Colon (tissue), 2 donors: ENCODE data around the gene SMOC1.

ENCODE experiments used
- FAIRE-seq: peaks from 2 replicates; lab custom pipeline; 2012; peaks lifted over from hg19 to GRCh38; lab: Jason Lieb, UNC
- donor health status: control.
- donor health status: control.

The SMOC1 gene

DNA sequence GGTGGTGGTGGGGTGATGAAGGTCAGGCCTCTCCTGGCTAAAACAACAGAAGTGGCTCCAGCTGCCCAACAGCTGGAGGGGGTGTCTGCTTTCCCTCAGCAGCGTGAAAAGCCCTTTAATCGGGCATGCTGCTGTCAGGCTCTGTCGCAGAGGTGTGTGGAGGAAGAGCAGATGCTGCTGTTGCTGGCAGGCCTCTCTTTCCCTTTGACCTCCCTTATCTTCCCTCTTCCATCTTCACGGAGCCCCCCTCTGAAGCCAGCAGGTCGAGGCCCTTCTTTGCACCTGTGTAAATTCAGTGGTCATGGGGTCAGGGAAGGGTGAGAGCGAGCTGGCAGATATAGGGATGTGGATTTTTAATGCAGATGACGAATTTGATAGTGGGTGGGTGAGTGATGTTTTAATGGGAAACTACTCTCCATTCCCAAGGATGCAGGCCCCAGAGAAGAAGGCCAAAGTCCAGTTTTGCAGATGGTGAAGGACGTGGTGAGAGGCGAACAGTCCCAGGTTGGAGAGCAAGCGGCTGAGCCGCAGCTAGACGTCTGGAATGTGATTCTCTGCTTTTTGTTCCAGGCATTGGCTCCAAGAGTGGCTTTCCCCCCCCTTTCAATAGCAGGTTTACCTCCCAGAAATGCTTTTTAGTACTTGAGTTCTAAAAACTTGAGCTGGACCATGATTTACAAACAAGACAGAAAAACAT is 64.0 kb downstream of the SMOC1 start:
- no peak for FAIRE-seq

DNA sequence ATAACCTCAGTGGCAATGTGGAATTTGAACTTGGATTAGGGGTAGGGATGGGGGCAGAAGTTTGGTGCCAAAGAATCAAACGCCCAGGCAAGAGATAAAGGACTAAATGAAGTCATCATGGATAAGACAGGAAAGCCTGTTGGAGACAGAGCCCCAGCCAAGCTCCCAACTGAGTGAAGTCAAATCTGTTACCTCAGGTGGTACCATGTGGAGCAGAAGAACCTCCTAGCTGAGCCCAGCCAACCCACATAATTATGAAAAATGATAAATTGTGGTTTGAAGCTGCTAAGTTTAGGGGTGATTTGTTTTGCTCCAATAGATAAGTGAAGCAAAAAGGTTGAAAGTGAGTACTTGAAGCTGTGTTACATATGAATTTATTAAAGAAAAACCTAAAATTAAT is 66.1 kb downstream of the SMOC1 start:
- no peak for FAIRE-seq

DNA sequence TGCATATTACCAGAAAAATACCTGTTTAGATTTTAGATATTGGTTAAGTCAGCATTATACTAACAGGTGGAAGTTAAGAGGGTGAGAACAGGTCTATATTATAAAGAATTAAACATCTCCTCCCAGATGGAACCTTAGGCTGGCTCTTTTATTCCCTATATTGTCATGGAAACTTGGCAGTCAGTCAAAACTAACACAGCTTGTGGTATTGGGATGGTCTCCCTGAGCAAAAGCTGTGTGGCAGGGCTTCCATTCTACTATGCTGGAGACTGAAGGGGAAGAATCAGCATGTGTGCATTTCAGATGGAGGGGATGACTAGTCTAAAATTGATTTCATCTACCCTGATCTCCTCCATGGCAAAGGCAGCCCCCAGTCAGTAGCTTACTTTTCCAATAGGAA is 66.7 kb downstream of the SMOC1 start:
- FAIRE-seq: no peak

DNA sequence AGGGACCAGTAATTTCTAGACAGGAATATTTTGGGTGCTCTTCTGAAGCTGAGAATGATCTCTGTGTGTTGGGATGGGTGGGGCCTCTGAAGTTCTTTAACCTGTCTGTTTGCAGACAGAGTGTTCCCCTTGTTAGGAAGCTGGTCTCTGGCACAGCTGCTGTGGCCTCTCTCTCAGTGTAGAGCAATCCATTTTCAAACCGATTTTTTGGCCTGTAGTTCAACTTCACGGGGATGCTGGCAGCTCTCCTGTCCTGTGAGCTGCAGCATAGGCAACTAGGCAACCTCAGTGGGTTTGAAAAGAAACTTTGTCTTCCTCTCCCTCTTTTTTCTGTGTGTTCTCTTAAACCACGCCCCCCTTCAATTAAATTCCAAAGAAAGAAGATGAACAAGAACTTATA is 69.1 kb downstream of the SMOC1 start:
- FAIRE-seq: no peak

DNA sequence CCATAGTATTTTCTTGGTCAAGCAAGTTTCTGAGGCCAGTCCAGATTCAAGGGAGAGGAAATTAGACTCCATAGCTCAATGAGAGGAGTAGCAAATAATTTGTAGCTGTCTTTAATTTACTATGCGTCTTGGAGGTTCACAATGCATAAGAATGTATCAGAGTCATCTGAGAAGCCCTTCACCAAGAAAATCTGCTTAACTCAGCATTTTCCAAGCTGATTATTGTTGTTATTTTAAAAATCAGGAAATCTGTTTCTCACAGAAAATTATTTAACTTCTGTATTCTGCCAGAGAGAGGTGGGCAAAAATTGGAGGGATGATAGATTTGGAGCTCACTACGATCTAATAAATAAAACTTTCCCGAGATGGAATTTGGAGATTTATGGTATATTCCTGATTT is 72.0 kb downstream of the SMOC1 start:
- no peak for FAIRE-seq

DNA sequence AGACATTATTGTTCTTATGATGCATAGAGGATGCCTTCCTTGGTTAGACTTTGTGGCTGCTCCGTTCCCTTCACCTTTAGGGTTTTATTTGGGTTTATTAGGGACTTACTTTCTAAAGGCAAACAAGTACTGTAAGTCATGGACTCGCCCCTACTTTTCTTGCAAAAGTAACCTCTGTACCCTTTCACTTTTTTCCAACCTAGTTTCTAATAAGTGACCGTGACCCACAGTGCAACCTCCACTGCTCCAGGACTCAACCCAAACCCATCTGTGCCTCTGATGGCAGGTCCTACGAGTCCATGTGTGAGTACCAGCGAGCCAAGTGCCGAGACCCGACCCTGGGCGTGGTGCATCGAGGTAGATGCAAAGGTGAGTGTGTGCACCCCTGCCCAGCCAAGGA is 72.7 kb downstream of the SMOC1 start:
- FAIRE-seq: no peak

DNA sequence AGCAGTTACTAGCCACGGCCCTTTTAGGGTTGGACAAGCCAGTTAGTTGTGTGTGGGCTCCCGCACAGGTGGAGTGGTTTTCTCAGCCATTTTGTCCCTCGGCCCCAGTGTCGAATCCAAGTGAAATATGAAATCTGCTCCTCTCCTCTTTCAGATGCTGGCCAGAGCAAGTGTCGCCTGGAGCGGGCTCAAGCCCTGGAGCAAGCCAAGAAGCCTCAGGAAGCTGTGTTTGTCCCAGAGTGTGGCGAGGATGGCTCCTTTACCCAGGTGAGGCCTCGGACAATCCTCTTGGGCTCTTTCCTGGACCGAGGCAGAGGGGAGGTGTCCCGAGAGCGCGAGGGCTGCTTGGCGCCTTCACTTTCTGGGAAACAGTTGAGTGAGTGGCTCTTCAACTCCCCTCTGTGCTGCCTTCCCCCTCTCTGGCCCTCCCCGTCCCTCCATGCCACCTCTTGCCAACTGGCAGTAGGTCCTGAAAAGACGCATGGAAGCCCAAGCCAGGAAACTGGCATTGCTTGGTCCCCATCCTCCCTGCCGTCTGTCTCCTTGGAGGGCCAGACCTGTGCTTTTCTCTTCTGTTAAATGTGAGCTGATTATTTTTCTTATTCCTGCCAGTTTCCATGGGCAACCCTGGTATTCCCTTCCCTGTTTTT is 74.2 kb downstream of the SMOC1 start:
- FAIRE-seq: no peak

DNA sequence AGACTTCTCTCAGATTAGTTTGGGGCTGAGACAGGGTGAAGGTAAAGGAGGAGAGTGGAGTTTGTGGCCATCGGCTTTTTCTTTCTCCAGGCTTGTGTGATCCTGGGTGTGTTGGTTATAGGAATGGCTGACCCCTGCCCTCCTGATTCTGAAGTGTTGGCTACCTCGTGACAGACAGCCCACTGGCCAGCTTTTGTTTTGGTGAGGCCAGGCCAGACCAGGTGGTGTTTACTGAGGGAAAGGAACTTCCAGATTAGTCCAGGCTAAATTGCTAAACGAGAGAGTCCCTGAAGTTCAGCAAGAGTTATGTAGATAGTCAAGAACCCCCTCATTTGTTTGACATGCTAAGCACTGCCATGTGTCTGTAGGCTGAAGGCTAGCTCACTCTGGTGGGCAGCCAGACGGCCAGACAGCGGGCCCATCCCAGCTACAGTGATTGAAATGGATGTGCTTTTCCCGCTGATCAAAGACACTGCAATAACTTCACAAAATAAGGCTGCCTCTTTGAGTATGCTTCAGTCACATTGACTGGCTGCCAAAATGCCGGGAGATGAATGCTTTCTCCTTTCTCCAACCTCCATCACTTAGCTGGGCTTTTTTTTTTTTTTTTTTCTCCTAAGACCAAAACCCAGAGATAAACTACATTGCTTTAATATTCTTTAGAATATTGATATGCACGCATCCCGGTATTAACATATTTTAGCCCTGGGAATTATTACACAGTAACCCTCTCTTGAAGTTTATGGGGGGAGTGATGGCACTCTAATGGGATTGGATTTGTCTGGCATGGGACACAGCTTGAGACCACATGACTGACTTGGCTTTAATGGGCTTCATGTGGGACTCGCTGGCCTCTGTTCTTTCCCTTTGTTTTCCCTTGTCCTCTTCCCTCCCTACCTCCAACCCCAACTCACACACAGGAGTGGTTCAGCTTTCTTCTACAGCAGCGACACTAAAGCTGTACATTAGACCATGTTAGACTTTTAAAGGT is 76.9 kb downstream of the SMOC1 start:
- no peak for FAIRE-seq

DNA sequence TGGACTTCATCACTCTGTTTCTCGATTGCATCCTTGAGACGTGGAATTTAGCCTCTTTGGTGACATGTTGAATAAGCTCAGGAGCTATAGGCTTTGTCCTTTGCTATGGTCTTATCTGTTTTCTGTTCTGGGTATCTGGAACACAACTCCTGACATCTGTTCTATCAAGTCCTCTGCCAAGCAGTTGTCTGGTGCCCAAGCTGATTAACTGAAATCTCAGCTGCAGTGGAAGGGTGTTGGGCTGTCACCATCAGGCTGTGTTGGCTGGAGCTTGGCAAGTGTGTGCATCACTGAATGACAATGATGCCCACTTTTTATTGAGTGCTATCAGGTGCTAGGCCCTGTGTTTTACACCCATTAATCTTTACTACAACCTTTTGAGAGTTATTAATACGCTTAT is 77.8 kb downstream of the SMOC1 start:
- FAIRE-seq: no peak

DNA sequence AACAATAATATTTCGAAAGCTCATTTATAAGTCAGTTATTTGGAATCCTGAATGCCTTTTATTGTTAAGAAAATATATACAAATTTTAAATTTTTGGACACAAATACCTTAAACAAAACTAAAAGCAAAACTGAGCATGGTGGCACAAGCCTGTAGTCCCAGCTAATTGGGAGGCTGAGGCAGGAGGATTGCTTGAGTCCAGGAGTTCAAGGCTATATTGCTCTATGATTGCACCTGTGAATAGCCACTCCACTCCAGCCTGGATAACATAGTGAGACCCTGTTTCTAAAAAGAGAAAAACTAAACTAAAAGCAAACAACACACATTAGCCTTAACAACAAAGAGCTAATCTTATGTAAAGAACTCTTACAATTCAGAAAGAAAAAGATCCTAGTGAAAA is 78.8 kb downstream of the SMOC1 start:
- FAIRE-seq: no peak

DNA sequence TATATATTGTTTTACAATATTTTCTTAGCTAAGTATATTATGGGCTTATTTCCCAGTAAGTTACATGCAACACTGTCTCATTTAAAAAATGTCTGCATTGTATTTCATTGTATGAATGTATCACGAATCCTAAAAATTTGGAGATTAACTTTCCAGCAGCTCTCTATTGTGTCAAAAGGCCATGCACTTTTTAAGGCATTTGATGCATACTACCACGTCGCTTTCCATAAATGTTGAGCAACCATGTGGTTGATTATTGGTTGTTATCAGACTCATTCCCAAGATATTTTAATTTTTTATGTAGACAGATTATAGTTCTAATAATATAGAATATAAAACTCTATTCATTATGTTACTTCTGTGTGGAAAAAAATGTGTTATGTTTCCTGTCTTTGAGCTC is 79.9 kb downstream of the SMOC1 start:
- no peak for FAIRE-seq

DNA sequence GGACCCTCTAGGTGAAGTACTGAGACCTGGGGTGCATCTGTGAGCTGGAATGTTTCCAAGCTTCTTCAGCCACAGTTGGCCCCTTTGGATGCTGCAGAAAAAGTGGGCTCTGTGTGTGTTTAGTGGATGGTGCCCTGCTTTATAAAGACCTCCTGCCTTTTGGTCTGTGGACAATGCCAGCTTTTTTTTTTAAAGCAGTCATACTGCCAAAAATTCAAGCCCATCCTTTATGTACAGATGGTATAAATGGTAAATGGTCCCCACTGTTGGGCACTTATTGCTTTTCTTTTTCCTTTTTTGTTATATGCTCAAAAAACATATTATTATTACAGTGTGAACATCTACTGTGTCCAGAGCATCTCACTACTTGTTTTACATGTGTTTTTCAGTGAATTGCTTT is 81.1 kb downstream of the SMOC1 start:
- no peak for FAIRE-seq

DNA sequence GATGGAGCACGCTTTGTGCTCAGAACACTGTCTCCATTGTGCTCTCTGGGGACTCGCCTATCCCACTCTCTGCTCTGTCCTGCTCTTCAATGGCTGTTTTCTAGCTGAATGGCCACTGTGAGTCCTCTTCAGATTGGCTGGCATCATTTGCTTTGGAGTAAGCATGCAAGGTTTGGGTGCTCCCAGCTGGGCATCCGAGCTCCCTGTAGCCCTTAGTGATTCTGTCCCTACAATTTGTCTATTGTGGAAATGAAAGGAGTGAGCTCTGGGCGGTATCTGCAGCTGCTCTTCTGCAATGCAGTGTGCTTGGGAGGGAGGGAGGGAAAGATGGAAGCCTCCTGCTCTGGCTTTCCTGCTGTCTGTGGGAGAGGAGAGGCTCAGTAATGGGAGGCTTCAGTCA is 84.8 kb downstream of the SMOC1 start:
- FAIRE-seq: no peak

DNA sequence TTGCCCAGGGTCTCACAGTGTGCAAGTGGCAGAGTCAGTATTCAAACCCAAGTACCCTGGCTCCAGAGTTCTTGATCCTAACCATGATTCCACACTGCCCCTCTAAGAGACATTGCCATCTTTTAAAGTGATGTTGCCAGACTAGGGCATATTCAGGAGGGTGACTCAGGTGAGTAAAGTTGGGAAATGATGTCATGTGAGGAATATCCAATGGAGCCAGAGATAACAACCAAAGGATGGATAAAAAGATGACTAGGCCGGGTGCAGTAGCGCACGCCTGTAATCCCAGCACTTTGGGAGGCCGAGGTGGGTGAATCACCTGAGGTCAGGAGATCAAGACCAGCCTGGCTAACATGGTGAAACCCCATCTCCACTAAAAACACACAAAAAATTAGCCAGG is 85.6 kb downstream of the SMOC1 start:
- FAIRE-seq: no peak

DNA sequence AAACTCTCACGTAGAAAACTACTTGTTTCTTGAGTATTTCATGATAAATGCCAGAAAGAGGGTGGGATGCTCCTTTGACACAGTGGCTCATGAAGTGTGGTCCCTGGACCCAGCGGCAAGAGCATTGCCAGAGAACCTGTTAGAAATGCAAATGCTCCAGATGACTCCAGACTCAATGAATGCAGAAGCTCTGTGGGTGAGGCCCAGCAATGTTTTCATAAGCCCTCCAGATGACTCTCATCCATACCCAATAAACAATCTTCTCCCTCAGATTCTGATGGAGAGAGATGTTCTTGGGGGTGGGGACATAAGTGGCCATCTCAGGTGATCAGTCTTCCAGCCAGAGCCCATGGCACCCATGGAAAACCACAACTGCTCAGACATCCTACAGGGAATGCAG is 88.9 kb downstream of the SMOC1 start:
- FAIRE-seq: no peak

DNA sequence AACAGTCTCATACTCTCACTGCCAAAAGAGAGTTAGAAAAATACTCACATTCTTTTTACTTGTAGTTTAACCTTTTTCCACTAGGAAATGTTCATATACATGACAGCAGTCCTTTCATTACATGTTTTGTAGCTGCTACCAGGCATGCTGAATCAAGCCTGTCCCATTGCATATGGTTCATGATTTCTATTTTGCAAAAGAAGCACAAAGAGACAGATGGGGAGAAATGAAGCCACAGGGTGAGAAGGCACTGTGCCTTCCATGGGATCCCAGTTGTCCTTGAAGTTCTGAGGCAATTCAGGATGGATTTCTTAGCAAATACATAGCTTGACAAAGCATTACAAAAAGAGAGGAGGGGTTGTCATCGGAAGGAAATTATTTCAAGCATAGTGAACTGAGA is 89.5 kb downstream of the SMOC1 start:
- FAIRE-seq: no peak

DNA sequence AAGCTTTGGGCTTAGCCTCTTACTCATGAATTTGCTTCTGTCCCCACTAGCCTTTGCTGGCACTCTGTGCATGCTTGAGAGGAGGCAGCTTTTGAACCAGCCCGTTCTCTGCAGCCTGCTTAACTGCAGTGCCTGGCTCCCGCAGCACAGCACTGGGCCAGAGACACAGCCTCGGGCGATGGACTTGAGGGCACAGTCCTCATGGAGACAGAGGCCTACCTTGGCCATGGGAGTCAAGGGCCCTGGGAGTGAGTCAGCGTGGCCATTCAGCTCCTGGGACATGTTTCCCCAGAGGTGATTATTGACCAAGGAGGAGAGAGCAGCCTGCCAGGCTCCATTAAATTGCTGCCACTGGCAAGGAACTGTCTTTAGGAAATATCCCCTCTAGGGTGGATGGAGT is 93.5 kb downstream of the SMOC1 start:
- no peak for FAIRE-seq

DNA sequence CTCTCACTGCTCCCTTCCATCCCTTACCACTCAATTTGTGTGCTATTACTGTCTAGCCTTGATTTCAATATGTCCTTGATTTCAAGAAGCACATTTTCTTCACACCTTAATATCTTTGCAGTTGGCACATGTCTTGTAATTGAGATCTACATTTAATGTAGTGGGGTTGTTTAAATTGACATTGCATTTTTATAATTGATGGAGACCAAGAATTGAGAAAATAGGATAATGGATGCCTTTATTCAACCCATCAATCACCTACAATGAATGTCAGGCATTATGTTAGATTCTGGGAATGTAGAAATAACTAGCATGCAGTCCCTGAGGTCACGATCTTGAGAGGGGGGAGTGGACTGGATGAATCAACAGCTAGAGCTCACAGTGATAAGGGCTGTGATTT is 94.6 kb downstream of the SMOC1 start:
- no peak for FAIRE-seq

DNA sequence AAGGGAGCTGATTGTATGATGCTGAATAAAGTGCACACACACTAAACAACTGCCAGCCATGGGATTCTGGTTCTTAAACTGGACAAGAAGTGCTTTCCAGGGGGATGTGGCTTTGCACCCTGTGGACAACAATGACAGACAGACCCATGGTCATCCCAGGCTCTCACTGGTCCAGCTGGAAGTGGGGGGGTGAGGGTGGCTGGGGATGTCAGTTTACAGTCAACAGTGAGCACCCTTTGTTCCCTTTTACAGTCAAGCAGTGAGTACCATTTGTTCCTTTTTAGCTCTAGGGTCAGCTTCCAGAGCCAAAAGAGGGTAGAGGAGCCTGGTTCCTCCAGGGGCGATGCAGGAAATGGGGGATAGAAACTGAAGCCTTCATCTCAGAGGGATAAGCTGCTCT is 100.7 kb downstream of the SMOC1 start:
- no peak for FAIRE-seq

DNA sequence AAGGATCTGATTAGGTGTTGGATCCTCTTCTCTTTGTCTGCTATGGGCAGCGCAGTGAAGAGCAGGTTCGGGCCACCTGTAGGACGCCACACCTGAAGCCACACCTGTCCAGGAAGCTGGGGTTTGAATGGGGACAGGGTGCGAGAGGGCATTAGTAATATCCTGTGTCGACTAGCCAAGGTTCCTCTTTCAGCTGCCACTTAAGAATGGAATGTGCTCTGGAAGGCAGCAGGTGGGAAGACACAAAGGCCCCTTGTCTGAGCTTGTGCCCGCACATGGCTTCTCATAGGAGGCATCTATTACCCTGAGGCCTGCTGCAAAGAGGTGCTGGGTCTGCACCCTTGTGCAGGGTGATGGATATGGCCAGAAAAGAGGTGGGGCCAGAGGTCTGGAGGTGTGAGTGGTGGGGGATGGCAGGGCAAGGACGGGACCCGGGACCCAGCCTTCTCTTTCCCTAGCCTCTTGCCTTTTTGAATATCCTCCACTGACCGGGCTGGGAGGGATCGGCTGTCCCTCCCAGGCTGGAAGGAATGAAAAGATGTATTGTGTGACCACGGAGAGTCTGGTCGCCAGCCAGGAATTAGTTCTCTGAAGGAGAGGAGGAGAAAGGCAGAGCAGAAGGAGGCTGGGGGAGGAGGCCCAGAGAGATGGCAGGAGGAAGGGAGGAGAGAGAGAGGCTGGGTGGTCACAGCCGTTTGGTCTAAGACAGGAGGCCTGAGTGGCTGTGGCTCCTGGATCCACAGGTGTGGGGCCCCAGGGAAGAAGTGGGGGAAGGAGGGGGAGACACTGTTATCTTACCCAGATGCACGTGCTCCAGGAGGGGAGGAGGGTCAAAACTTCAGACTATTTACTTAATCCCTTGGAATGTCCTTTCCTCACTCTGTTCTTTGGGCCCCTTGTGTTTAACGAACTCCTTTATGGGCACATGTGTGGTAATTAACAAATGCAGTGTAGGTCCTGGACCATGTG is 101.5 kb downstream of the SMOC1 start:
- FAIRE-seq: no peak

DNA sequence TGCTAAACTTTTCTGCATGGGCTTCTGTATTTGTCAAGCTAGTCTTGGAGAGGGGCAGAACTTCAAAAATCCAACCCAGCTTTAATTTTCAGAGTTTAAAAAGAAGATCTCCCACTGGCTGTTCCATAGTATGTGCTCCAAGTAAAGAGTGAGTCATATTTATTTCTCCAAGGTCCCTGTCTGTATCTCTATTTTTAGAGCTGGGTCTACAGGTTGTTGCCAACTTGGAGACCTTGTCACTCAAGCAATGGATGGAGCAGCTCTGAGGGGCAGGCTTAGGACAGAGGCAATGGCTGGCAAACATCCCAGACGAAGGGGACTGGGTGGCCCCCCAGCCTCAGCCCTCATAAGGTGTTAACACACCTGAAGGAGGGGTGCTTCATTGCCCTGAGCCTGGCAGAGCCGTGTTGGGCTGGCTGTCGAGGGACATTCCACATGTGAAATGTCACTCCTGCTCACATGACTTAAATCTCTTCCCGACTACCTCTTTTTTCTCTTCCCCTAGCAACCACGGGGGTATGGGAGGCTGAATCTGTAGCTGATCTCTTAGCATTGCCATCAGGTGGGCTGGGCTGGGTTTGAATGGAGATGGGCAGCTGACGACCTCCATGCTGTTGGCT is 103.1 kb downstream of the SMOC1 start:
- FAIRE-seq: no peak
